BLaER1 treated with 17β-estradiol and CSF1 and Interleukin-3, amounts not matched to agents 10 nM and 100 nM (cell line): ENCODE results near the gene SNX1.
"Not testable (repeated sequence)": the region's sequence is repeated elsewhere in the genome, so short reads cannot be mapped to it uniquely, and the experiment has no call there.

Source experiments
- H3K27ac ChIP-seq, 11 experiments: shearing (Covaris generic); formaldehyde crosslinking; 2 replicates each; pipeline ENCODE4 v1.8.1; 2022
- H3K27me3 ChIP-seq, 11 experiments: shearing (Covaris generic); formaldehyde crosslinking; 2 replicates each; pipeline ENCODE4 v1.8.1; 2022
- H3K36me3 ChIP-seq, 11 experiments: shearing (Covaris generic); formaldehyde crosslinking; 2 replicates each; pipeline ENCODE4 v1.8.1; 2022
- H3K4me1 ChIP-seq, 10 experiments: shearing (Covaris generic); formaldehyde crosslinking; 2 replicates each; pipeline ENCODE4 v1.8.1; 2022
- H3K4me2 ChIP-seq, 11 experiments: shearing (Covaris generic); formaldehyde crosslinking; 2 replicates each; pipeline ENCODE4 v1.8.1; 2022
- H3K4me3 ChIP-seq, 10 experiments: shearing (Covaris generic); formaldehyde crosslinking; 2 replicates each; pipeline ENCODE4 v1.8.1; 2022
- H3K9ac ChIP-seq, 11 experiments: shearing (Covaris generic); formaldehyde crosslinking; 2 replicates each; pipeline ENCODE4 v1.8.1; 2022
- H3K9me3 ChIP-seq, 11 experiments: shearing (Covaris generic); formaldehyde crosslinking; replicated peaks in 1 of 11; 2 replicates each; pipeline ENCODE4 v1.8.1; 2022
- H4K20me1 ChIP-seq, 11 experiments: shearing (Covaris generic); formaldehyde crosslinking; 2 replicates each; pipeline ENCODE4 v1.8.1; 2022
- Cebpa-rat ChIP-seq, 11 experiments: shearing (Covaris generic); IDR thresholded peaks; 2 replicates each; pipeline ENCODE4 v1.8.1; 2022

The SNX1 gene

GRCh38 chr15:64070965-64071851 is 24.6 kb upstream of the SNX1 start:
- no peak overlapping the region for H3K4me3 ChIP-seq
- TF ChIP-seq Cebpa-rat (IDR thresholded peaks at IDR 0.05) = no peak
- peaks cover 0 to 8% (median 0%) of the 10 kb centered on the region in 11 experiments; a peak in 4 of 22 replicates for H4K20me1 ChIP-seq
- H3K4me1 ChIP-seq = peaks cover 33 to 69% (median 44%) of the 10 kb centered on the region in 10 experiments
- H3K9me3 ChIP-seq = no peaks in the 10 kb centered on the region
- H3K36me3 ChIP-seq = peaks cover 42 to 59% (median 53%) of the 10 kb centered on the region in 11 experiments
- peak overlapping the region in 6 of 11 experiments; percentile 2 to 66 (median 47); a peak in 5 of 22 replicates for H3K27ac ChIP-seq
- H3K4me2 ChIP-seq = peak overlapping the region in 4 of 11 experiments; percentile 64 to 80 (median 66); a peak in 6 of 22 replicates
- H3K27me3 ChIP-seq = no peaks in the 10 kb centered on the region
- peak overlapping the region in 1 of 11 experiments; percentile 28; a peak in 2 of 22 replicates for H3K9ac ChIP-seq

GRCh38 chr15:64071931-64072765 is 23.6 kb upstream of the SNX1 start:
- H3K9me3 ChIP-seq = no peaks in the 10 kb centered on the region
- H3K27me3 ChIP-seq = no peaks in the 10 kb centered on the region
- peak overlapping the region in 3 of 11 experiments; percentile 64 to 80 (median 65); a peak in 6 of 22 replicates for H3K4me2 ChIP-seq
- H4K20me1 ChIP-seq = peaks cover 0 to 13% (median 0%) of the 10 kb centered on the region in 11 experiments; a peak in 5 of 22 replicates
- H3K27ac ChIP-seq = peak overlapping the region in 4 of 11 experiments; percentile 15 to 66 (median 50); a peak in 5 of 22 replicates
- TF ChIP-seq Cebpa-rat (IDR thresholded peaks at IDR 0.05) = no peak
- H3K36me3 ChIP-seq = peaks cover 44 to 68% (median 54%) of the 10 kb centered on the region in 11 experiments
- H3K4me3 ChIP-seq = no peak overlapping the region
- peaks cover 33 to 78% (median 43%) of the 10 kb centered on the region in 10 experiments for H3K4me1 ChIP-seq
- 0 out of 22 replicates have a peak overlapping the region, but pooled peaks of 1 of the 11 experiments have one; percentile 28 for H3K9ac ChIP-seq

GRCh38 chr15:64072812-64073211 is 23.0 kb upstream of the SNX1 start:
- Histone ChIP-seq H4K20me1 (peaks cover 0 to 19% (median 0%) of the 10 kb centered on the region in 11 experiments; a peak in 6 of 22 replicates), H3K9me3 (no peaks in the 10 kb centered on the region), H3K4me3 (no peak overlapping the region), H3K36me3 (peaks cover 50 to 75% (median 59%) of the 10 kb centered on the region in 11 experiments), H3K4me1 (peaks cover 29 to 76% (median 36%) of the 10 kb centered on the region in 10 experiments), H3K9ac (no peak overlapping the region), H3K4me2 (no peak overlapping the region), H3K27me3 (no peaks in the 10 kb centered on the region), H3K27ac (peak overlapping the region in 1 of 11 experiments; percentile 52; a peak in 1 of 22 replicates)
- no peak for TF ChIP-seq Cebpa-rat (IDR thresholded peaks at IDR 0.05)

GRCh38 chr15:64073496-64073895 is 22.3 kb upstream of the SNX1 start:
- not testable (repeated sequence) for H3K27ac ChIP-seq, H3K9ac ChIP-seq, H3K9me3 ChIP-seq, H3K4me2 ChIP-seq, H3K4me3 ChIP-seq, H3K27me3 ChIP-seq
- peaks cover 56 to 82% (median 64%) of the 10 kb centered on the region in 11 experiments for H3K36me3 ChIP-seq
- H3K4me1 ChIP-seq = peaks cover 22 to 72% (median 30%) of the 10 kb centered on the region in 10 experiments
- H4K20me1 ChIP-seq = peaks cover 0 to 20% (median 4%) of the 10 kb centered on the region in 11 experiments; a peak in 8 of 22 replicates

- Histone ChIP-seq H3K27ac (no peak overlapping the region), H3K36me3 (peaks cover 87 to 100% (median 95%) of the 10 kb centered on the region in 11 experiments), H3K9ac (no peak overlapping the region), H3K4me2 (no peak overlapping the region), H3K9me3 (peaks cover 0 to under 1% (median 0%) of the 10 kb centered on the region in 11 experiments; a peak in 3 of 22 replicates), H4K20me1 (peaks cover 0 to 56% (median 17%) of the 10 kb centered on the region in 11 experiments; a peak in 14 of 22 replicates), H3K4me3 (no peak overlapping the region), H3K27me3 (no peaks in the 10 kb centered on the region), H3K4me1 (0 out of 20 replicates have a peak, but pooled peaks cover 0 to under 1% (median 0%) of the 10 kb centered on the region in 10 experiments)
- TF ChIP-seq Cebpa-rat (IDR thresholded peaks at IDR 0.05) = no peak
These were observed 13.0 kb upstream of the SNX1 start for GRCh38 chr15:64082757-64083156.

- Histone ChIP-seq H3K4me3 (peak overlapping the region in 5 of 10 experiments; percentile 6 to 52 (median 29); a peak in 9 of 20 replicates), H3K9ac (peak overlapping the region; percentile 8 to 90 (median 58); a peak in 17 of 22 replicates), H3K9me3 (peaks cover 0 to 6% (median 5%) of the 10 kb centered on the region in 11 experiments; a peak in 7 of 22 replicates), H3K36me3 (peaks cover 39 to 49% (median 46%) of the 10 kb centered on the region in 11 experiments), H3K4me2 (peak overlapping the region; percentile 50 to 97 (median 88)), H3K27me3 (no peaks in the 10 kb centered on the region), H4K20me1 (peaks cover 0 to 18% (median 7%) of the 10 kb centered on the region in 11 experiments; a peak in 11 of 22 replicates), H3K27ac (peak overlapping the region in 10 of 11 experiments; percentile 1 to 94 (median 74); a peak in 18 of 22 replicates), H3K4me1 (peaks cover 46 to 56% (median 48%) of the 10 kb centered on the region in 10 experiments)
- no peak for TF ChIP-seq Cebpa-rat (IDR thresholded peaks at IDR 0.05)
These were observed 6.1 kb upstream of the SNX1 start for GRCh38 chr15:64089543-64090280.

GRCh38 chr15:64090527-64090926 is 5.3 kb upstream of the SNX1 start:
- peak overlapping the region; percentile 50 to 97 (median 88) for H3K4me2 ChIP-seq
- peak overlapping the region in 10 of 11 experiments; percentile 1 to 94 (median 74); a peak in 19 of 22 replicates for H3K27ac ChIP-seq

More at GRCh38 chr15:64090527-64090926, 5.3 kb upstream of the SNX1 start:
- peaks cover 54 to 64% (median 57%) of the 10 kb centered on the region in 10 experiments for H3K4me1 ChIP-seq
- peaks cover 0 to 18% (median 7%) of the 10 kb centered on the region in 11 experiments; a peak in 10 of 22 replicates for H4K20me1 ChIP-seq
- H3K9me3 ChIP-seq = peaks cover 0 to 6% (median 5%) of the 10 kb centered on the region in 11 experiments; a peak in 7 of 22 replicates
- peaks cover 31 to 41% (median 38%) of the 10 kb centered on the region in 11 experiments for H3K36me3 ChIP-seq
- peak overlapping the region in 10 of 11 experiments; percentile 3 to 90 (median 60); a peak in 16 of 22 replicates for H3K9ac ChIP-seq
- no peaks in the 10 kb centered on the region for H3K27me3 ChIP-seq
- H3K4me3 ChIP-seq = peak overlapping the region in 5 of 10 experiments; percentile 6 to 52 (median 29); a peak in 3 of 20 replicates
- no peak for TF ChIP-seq Cebpa-rat (IDR thresholded peaks at IDR 0.05)
